SK-N-SH (cell line): Measurements from ENCODE around the gene SPINK8. TPM values are rescaled to one million over a fixed set of nuclear protein-coding genes. Genes with fewer than 3 reads are reported as not detected.

Experiments
- CTCF ChIA-PET: fragments of 300-600, 350-600 bp; formaldehyde crosslinking; extraction: SDS; loops from one replicate; lab custom pipeline; 2021; lab: Yijun Ruan, JAX
- POLR2A ChIA-PET: fragments of 350-600 bp; sonication (Branson Sonifier 250); formaldehyde crosslinking; extraction: SDS; loops from one replicate; lab custom pipeline; 2020; ENCODE audit warnings: antibody characterized with exemption, inconsistent platforms; lab: Yijun Ruan, JAX
- DNase-seq: peaks from one replicate; pipeline ENCODE4 v3.0.0; 2012
- H2AFZ ChIP-seq: fragments of 200-600 bp; sonication (generic); 2 replicates; pipeline ENCODE4 v1.8.1; 2016; ENCODE audit warnings: antibody characterized with exemption, mild to moderate bottlenecking, low read depth
- H3F3A ChIP-seq: fragments of 200-600 bp; sonication (generic); replicated peaks from 2 replicates; pipeline ENCODE3; 2016; ENCODE audit warnings: antibody characterized with exemption, mild to moderate bottlenecking; ENCODE audit not compliant: insufficient read depth
- H3K27ac ChIP-seq, 2 experiments: fragments of 200-500 bp in 1 of 2; fragments of 200-600 bp in 1 of 2; sonication (Bioruptor generic) in 1 of 2; sonication (generic), shearing (Covaris generic) in 1 of 2; 2 replicates each; pipeline versions ENCODE4 v1.5.1 to v1.6.1; 2014 to 2016; ENCODE audit warnings: low read depth in 2 of 2, inconsistent platforms in 1 of 2, low read length in 1 of 2, mild to moderate bottlenecking in 1 of 2, mixed read lengths in 1 of 2
- H3K27me3 ChIP-seq: fragments of 200-600 bp; sonication (generic), shearing (Covaris generic); 2 replicates; pipeline ENCODE4 v1.6.1; 2016; ENCODE audit warnings: mixed run types; ENCODE audit not compliant: insufficient read depth
- H3K36me3 ChIP-seq, 2 experiments: fragments of 200-500 bp in 1 of 2; fragments of 200-600 bp in 1 of 2; sonication (Bioruptor generic) in 1 of 2; sonication (generic) in 1 of 2; replicated peaks in 1 of 2; 2 replicates each; pipeline versions ENCODE3 to v1.5.1; 2014 to 2016; ENCODE audit warnings: low read length in 1 of 2, mild to moderate bottlenecking in 1 of 2; ENCODE audit not compliant: insufficient read depth in 2 of 2, control insufficient read depth in 1 of 2
- H3K4me1 ChIP-seq, 2 experiments: fragments of 200-500 bp in 1 of 2; fragments of 200-600 bp in 1 of 2; sonication (Bioruptor generic) in 1 of 2; sonication (generic), shearing (Covaris generic) in 1 of 2; 2 replicates each; pipeline versions ENCODE4 v1.5.1 to v1.6.1; 2014 to 2016; ENCODE audit warnings: low read depth in 1 of 2, low read length in 1 of 2, mixed run types in 1 of 2; ENCODE audit not compliant: insufficient read depth in 2 of 2, control insufficient read depth in 1 of 2
- H3K4me2 ChIP-seq: fragments of 200-600 bp; sonication (generic), shearing (Covaris generic); 2 replicates; pipeline ENCODE4 v1.6.1; 2017; ENCODE audit warnings: mixed run types
- H3K4me3 ChIP-seq, 2 experiments: fragments of 200-500 bp in 1 of 2; fragments of 200-600 bp in 1 of 2; sonication (Bioruptor generic) in 1 of 2; sonication (generic), shearing (Covaris generic) in 1 of 2; 2 replicates each; pipeline versions ENCODE4 v1.5.1 to v1.8.1; 2014 to 2016; ENCODE audit warnings: low read depth in 2 of 2, inconsistent platforms in 1 of 2, low read length in 1 of 2, mild to moderate bottlenecking in 1 of 2, mixed read lengths in 1 of 2, moderate library complexity in 1 of 2
- H3K79me2 ChIP-seq: fragments of 200-600 bp; sonication (generic); 2 replicates; pipeline ENCODE4 v1.8.1; 2017; ENCODE audit warnings: mild to moderate bottlenecking; ENCODE audit not compliant: insufficient read depth
- H3K9ac ChIP-seq: fragments of 200-600 bp; sonication (generic); 2 replicates; pipeline ENCODE4 v1.6.1; 2017; ENCODE audit warnings: mixed run types
- H3K9me2 ChIP-seq: fragments of 200-600 bp; sonication (generic); 2 replicates; pipeline ENCODE4 v1.6.1; 2017; ENCODE audit warnings: mixed run types
- H3K9me3 ChIP-seq: fragments of 200-600 bp; sonication (generic); 2 replicates; pipeline ENCODE4 v1.6.1; 2017; ENCODE audit warnings: mixed run types, mild to moderate bottlenecking, moderate library complexity
- H4K20me1 ChIP-seq: fragments of 200-600 bp; sonication (generic); 2 replicates; pipeline ENCODE4 v1.6.1; 2017; ENCODE audit warnings: mild to moderate bottlenecking, mixed run types; ENCODE audit not compliant: insufficient read depth
- CHD2 ChIP-seq: fragments of 150-350 bp; IDR thresholded peaks from 2 replicates; pipeline ENCODE4 v1.6.1; 2018; ENCODE audit warnings: low read length; ENCODE audit not compliant: partially characterized antibody
- CTCF ChIP-seq: fragments of 200-600 bp; sonication (generic); IDR thresholded peaks from 2 replicates; pipeline ENCODE4 v1.6.1; 2017; ENCODE audit warnings: antibody characterized with exemption, mild to moderate bottlenecking, moderate library complexity
- ELF1 ChIP-seq: IDR thresholded peaks from 2 replicates; pipeline ENCODE4 v1.4.0; 2012
- FOXM1 ChIP-seq: IDR thresholded peaks from 2 replicates; pipeline ENCODE4 v1.4.0; 2012; ENCODE audit warnings: low read depth, mild to moderate bottlenecking
- GATA2 ChIP-seq: sonication (generic); formaldehyde crosslinking; IDR thresholded peaks from 2 replicates; pipeline ENCODE4 v1.5.0; 2020; ENCODE audit warnings: mild to moderate bottlenecking, missing genetic modification reagents
- IRF3 ChIP-seq: fragments of 150-350 bp; IDR thresholded peaks from 2 replicates; pipeline ENCODE4 v1.6.1; 2016; ENCODE audit warnings: mild to moderate bottlenecking, low read depth, low read length
- MEF2A ChIP-seq: IDR thresholded peaks from 2 replicates; pipeline ENCODE4 v1.4.0; 2012; ENCODE audit warnings: low read depth, borderline replicate concordance
- NFIC ChIP-seq: IDR thresholded peaks from 2 replicates; pipeline ENCODE4 v1.4.0; 2012; ENCODE audit warnings: borderline replicate concordance
- NRF1 ChIP-seq: IDR thresholded peaks from 2 replicates; pipeline ENCODE4 v1.6.1; 2012; ENCODE audit warnings: low read depth, mild to moderate bottlenecking, low read length
- PBX3 ChIP-seq: IDR thresholded peaks from 2 replicates; pipeline ENCODE4; 2012
- RAD21 ChIP-seq: IDR thresholded peaks from 2 replicates; pipeline ENCODE4 v1.6.1; 2012; ENCODE audit warnings: mild to moderate bottlenecking, low read length
- SIN3A ChIP-seq: IDR thresholded peaks from 2 replicates; pipeline ENCODE4 v1.6.1; 2012; ENCODE audit warnings: low read depth, mild to moderate bottlenecking, low read length, moderate library complexity, borderline replicate concordance
- TAF1 ChIP-seq: IDR thresholded peaks from 2 replicates; pipeline ENCODE4 v1.6.1; 2012; ENCODE audit warnings: low read depth, mild to moderate bottlenecking, low read length, moderate library complexity, borderline replicate concordance
- USF1 ChIP-seq: IDR thresholded peaks from 2 replicates; pipeline ENCODE4 v1.4.0; 2012; ENCODE audit warnings: low read depth, borderline replicate concordance
- USF2 ChIP-seq: fragments of 150-350 bp; IDR thresholded peaks from 2 replicates; pipeline ENCODE4 v1.6.1; 2017; ENCODE audit warnings: antibody characterized with exemption, low read length, low read depth, borderline replicate concordance
- YY1 ChIP-seq: IDR thresholded peaks from 2 replicates; pipeline ENCODE4 v1.4.0; 2012; ENCODE audit warnings: low read depth, mild to moderate bottlenecking
- WGBS: methylation state at CpG from one replicate; pipeline ENCODE4 v1.1.6; 2017; ENCODE audit warnings: low lambda C conversion rate; 5-methylcytosine and 5-hydroxymethylcytosine counted together
- polyA plus RNA-seq, 3 experiments: library from polyadenylated mRNA; depleted of rRNA; stranded (reverse); fragments of >200 nt; gene quantifications; 2 replicates each; pipeline ENCODE4 v1.2.3, GENCODE V29; 2012

Gene SPINK8
- polyA plus RNA-seq, 1 of the 3 experiments (the other 2 are of a cell fraction) = not detected

- no peaks in the 10 kb centered on the region for H3K9me2 ChIP-seq
These were observed 65.7 kb downstream of the SPINK8 start for GRCh38 chr3:48267782-48268181.

GRCh38 chr3:48258530-48258929, 74.9 kb downstream of the SPINK8 start:
- Histone ChIP-seq H3K9me3 (no peaks in the 10 kb centered on the region), H3K4me1 (no peaks in the 10 kb centered on the region), H3K9me2 (no peaks in the 10 kb centered on the region), H3F3A (peaks cover 3% of the 10 kb centered on the region), H3K36me3 (peaks cover 9% of the 10 kb centered on the region in 2 experiments), H3K27me3 (no peaks in the 10 kb centered on the region), H3K4me3 (no peak overlapping the region), H2AFZ (no peak overlapping the region), H3K79me2 (no peaks in the 10 kb centered on the region), H3K9ac (no peak overlapping the region), H4K20me1 (no peaks in the 10 kb centered on the region), H3K27ac (no peak overlapping the region), H3K4me2 (no peak overlapping the region)
- 100% methylated on average over 1 of the region's 1 CpG for WGBS
- no peak for DNase-seq
- no peak for TF ChIP-seq SIN3A
- no peak for TF ChIP-seq PBX3
- no peak for TF ChIP-seq ELF1
- no peak for TF ChIP-seq MEF2A
- TF ChIP-seq GATA2 (CRISPR knock-in tag) = no peak
- no peak for TF ChIP-seq IRF3
- no peak for TF ChIP-seq USF2
- TF ChIP-seq YY1 = no peak
- no peak for TF ChIP-seq CTCF
- no peak for TF ChIP-seq TAF1
- no peak for TF ChIP-seq FOXM1
- no peak for TF ChIP-seq NFIC
- ChIA-PET CTCF (interaction anchor here (0.9 kb wide), 1 partner anchor 11 kb away, joined by 5 read pairs; no protein-coding TSS in a partner anchor), POLR2A (no interaction called here)

More at GRCh38 chr3:48267782-48268181, 65.7 kb downstream of the SPINK8 start:
- H3K36me3 ChIP-seq = peaks cover 4 to 30% of the 10 kb centered on the region in 2 experiments
- no peaks in the 10 kb centered on the region for H3F3A ChIP-seq
- WGBS = 67% methylated on average over 2 of the region's 2 CpGs
- TF ChIP-seq CHD2 (no peak), NRF1 (no peak), USF1 (no peak), RAD21 (no peak)
- TF ChIP-seq, all 33 proteins: peak for 0
- Histone ChIP-seq H3K27ac (no peak overlapping the region), H2AFZ (no peak overlapping the region), H3K9me3 (no peaks in the 10 kb centered on the region), H3K9ac (no peak overlapping the region), H3K27me3 (no peaks in the 10 kb centered on the region), H3K4me2 (no peak overlapping the region), H3K4me3 (no peak overlapping the region), H4K20me1 (no peaks in the 10 kb centered on the region), H3K4me1 (no peaks in the 10 kb centered on the region), H3K79me2 (no peaks in the 10 kb centered on the region)
- ChIA-PET POLR2A (no interaction called here), CTCF (interaction anchor here (2.1 to 10.9 kb wide), 3 partner anchors 73 to 166 kb away, joined by 7 to 379 read pairs (median 9); partner anchors contain the start of gene PLXNB1)
- no peak for DNase-seq
